Suprapubic skin (tissue), 4 donors: Measurements from ENCODE around the gene SEMA3F.

ENCODE experiments used
- EP300 ChIP-seq: sonication (generic); formaldehyde crosslinking; IDR thresholded peaks from one replicate; pipeline ENCODE4 v1.6.1; 2017; ENCODE audit warnings: antibody characterized with exemption
- POLR2A ChIP-seq, 2 donors: fragments of 450-650 bp; IDR thresholded peaks; one replicate each; pipeline ENCODE4 v1.6.1; 2017; ENCODE audit warnings: antibody characterized with exemption in 2 of 2, mild to moderate bottlenecking in 2 of 2, moderate library complexity in 2 of 2
- POLR2AphosphoS5 ChIP-seq, 3 donors: sonication (generic); formaldehyde crosslinking; IDR thresholded peaks; one replicate each; pipeline ENCODE4 v1.6.1; 2017; ENCODE audit warnings: antibody characterized with exemption in 3 of 3
- TF ChIP-seq, protein P1 (sequence below), 2 donors: fragments of 200-600 bp in 1 of 2; fragments of 450-650 bp in 1 of 2; sonication (generic) in 1 of 2; IDR thresholded peaks; one replicate each; pipeline ENCODE4 v1.5.1; 2016 to 2019; ENCODE audit warnings: antibody characterized with exemption in 2 of 2, mild to moderate bottlenecking in 1 of 2, moderate library complexity in 1 of 2

DNA sequence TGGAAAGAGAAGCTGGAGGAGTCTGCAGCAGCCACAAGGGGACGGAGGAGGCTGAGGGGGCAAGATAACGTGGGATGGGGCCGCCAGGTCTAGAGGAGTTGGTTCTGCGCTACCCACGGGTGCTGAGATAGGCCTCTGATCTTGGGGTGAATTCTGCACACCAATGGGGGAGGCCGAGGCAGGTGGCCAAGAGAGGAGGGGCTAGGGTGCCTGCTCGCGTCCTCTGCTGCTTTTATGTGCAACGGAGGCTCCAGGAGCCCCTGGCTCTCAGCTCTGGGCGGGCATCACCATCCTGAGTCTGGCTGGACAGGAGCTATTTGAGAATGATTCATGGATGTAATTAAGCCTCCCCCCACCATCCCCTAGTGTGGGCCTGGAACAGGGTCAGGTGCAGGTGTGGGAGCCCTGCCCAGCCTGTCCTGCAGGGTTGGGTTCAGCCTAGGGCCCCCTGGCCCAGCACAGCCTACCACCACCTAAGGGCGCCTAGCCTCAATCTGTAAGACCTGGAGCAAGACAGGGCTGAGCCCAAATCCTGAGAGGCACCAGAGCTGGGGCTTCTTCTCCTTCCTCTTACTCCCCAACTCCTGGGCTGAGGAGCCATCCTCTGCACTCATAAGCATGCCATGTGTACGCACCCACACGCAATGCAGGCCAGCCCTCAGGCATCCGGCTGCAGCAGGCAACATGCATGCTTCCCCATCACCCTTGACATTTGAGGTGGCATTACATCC lies 32.3 kb upstream of the SEMA3F start:
- TF ChIP-seq POLR2A (IDR thresholded peaks at IDR 0.05) (no peak), POLR2AphosphoS5 (IDR thresholded peaks at IDR 0.05) (no peak), EP300 (no peak)
- TF ChIP-seq, protein P1, sequence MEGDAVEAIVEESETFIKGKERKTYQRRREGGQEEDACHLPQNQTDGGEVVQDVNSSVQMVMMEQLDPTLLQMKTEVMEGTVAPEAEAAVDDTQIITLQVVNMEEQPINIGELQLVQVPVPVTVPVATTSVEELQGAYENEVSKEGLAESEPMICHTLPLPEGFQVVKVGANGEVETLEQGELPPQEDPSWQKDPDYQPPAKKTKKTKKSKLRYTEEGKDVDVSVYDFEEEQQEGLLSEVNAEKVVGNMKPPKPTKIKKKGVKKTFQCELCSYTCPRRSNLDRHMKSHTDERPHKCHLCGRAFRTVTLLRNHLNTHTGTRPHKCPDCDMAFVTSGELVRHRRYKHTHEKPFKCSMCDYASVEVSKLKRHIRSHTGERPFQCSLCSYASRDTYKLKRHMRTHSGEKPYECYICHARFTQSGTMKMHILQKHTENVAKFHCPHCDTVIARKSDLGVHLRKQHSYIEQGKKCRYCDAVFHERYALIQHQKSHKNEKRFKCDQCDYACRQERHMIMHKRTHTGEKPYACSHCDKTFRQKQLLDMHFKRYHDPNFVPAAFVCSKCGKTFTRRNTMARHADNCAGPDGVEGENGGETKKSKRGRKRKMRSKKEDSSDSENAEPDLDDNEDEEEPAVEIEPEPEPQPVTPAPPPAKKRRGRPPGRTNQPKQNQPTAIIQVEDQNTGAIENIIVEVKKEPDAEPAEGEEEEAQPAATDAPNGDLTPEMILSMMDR (IDR thresholded peaks at IDR 0.05) = no peak
